Measurements from ENCODE around the gene KBTBD2. TPM values are rescaled to one million over a fixed set of nuclear protein-coding genes. Genes with fewer than 3 reads are reported as not detected.

KBTBD2 gene
- polyA plus RNA-seq, 3 donors: 23.7 to 48.4 (median 33.9) TPM

DNA sequence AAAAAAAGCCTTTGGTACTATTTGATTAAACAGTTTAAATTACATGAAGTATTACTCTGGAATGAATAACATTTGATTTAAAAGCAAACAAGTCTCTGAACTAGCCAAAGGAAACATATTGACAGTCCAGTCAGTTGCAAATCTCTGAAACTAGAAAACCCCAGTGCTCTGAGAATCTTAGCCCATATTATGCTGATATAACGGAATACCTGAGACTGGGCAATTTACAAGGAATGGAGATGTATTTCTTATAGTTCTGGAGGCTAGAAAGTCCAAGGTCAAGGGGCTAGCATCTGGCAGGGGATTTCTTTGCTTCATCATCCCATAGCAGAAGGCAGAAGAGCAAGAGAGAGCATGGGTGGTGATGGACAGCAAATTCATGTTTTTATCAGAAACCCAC is 44.0 kb upstream of the KBTBD2 start:
- Mint-ChIP-seq H3K9me3 (peaks cover 0 to 3% (median 0%) of the 10 kb centered on the region in 7 donors), H3K4me3 (no peak overlapping the region), H3K36me3 (peaks cover 13 to 16% of the 10 kb centered on the region in 2 donors), H3K27ac (no peak overlapping the region), H3K4me1 (peaks cover 7% of the 10 kb centered on the region), H3K27me3 (ENCODE audit: low read depth in 3 of 3) (no peaks in the 10 kb centered on the region)
- Histone ChIP-seq H2AFZ (ENCODE audit: insufficient read depth, low read depth, low read length, poor library complexity, severe bottlenecking) (no peak overlapping the region), H3K27ac (ENCODE audit: low read depth in 1 of 2, low read length in 2 of 2) (no peak overlapping the region), H3K36me3 (replicated peaks in 1 of 2; ENCODE audit: control insufficient read depth in 1 of 2, insufficient read depth in 2 of 2, low read length in 2 of 2) (peaks cover under 1 to 17% of the 10 kb centered on the region in 2 donors), H3K9ac (ENCODE audit: insufficient read depth, low read length, poor library complexity, severe bottlenecking) (no peak overlapping the region), H4K20me1 (ENCODE audit: insufficient read depth, low read length) (no peaks in the 10 kb centered on the region), H3K79me2 (ENCODE audit: insufficient read depth, low read length) (peaks cover 4% of the 10 kb centered on the region), H3K27me3 (ENCODE audit: control insufficient read depth in 2 of 2, insufficient read depth in 2 of 2, low read length in 2 of 2) (no peaks in the 10 kb centered on the region), H3K4me1 (ENCODE audit: control insufficient read depth in 1 of 2, insufficient read depth in 2 of 2, low read length in 2 of 2) (no peaks in the 10 kb centered on the region), H3K9me3 (replicated peaks in 1 of 2; ENCODE audit: control insufficient read depth in 1 of 2, insufficient read depth in 1 of 2, low read length in 2 of 2) (no peaks in the 10 kb centered on the region), H3K4me2 (replicated peaks; ENCODE audit: extremely low read depth, low read length, poor library complexity, severe bottlenecking) (no peak overlapping the region), H3K4me3 (replicated peaks in 1 of 3; ENCODE audit: low read depth in 2 of 3, low read length in 3 of 3) (no peak overlapping the region)
- intact Hi-C loops (cut with micrococcal nuclease): loop anchor here in 1 of 2 donors (10.0 kb wide), 1 partner anchor 81 kb away; no protein-coding TSS in a partner anchor
- DNase-seq: no peak
- WGBS (ENCODE audit: insufficient coverage): no CpG with 5 or more reads among the region's 1 CpG
- TF ChIP-seq, protein P1, sequence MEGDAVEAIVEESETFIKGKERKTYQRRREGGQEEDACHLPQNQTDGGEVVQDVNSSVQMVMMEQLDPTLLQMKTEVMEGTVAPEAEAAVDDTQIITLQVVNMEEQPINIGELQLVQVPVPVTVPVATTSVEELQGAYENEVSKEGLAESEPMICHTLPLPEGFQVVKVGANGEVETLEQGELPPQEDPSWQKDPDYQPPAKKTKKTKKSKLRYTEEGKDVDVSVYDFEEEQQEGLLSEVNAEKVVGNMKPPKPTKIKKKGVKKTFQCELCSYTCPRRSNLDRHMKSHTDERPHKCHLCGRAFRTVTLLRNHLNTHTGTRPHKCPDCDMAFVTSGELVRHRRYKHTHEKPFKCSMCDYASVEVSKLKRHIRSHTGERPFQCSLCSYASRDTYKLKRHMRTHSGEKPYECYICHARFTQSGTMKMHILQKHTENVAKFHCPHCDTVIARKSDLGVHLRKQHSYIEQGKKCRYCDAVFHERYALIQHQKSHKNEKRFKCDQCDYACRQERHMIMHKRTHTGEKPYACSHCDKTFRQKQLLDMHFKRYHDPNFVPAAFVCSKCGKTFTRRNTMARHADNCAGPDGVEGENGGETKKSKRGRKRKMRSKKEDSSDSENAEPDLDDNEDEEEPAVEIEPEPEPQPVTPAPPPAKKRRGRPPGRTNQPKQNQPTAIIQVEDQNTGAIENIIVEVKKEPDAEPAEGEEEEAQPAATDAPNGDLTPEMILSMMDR (IDR thresholded peaks at IDR 0.05): no peak

DNA sequence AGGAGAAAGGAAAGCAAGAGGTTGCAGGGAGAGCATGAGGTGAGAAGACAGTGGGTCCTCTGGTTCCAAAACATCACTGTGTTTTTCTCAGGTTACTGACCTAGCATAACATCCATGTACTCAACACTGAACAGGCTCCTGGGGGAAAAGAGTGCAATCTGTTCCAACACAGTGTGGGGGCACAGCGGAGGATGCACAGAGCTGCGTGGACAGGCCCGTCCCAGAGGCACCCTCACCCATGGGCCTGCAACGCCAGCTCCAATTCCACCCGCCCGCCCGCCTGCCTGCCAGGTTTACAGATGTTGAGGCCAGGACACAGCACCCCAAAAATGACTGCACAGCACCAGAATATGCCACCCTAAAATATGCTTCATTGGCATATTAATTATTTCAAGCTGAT is 38.8 kb upstream of the KBTBD2 start:
- TF ChIP-seq, protein P1 (IDR thresholded peaks at IDR 0.05): no peak
- Histone ChIP-seq H2AFZ (ENCODE audit: insufficient read depth, low read depth, low read length, poor library complexity, severe bottlenecking) (no peak overlapping the region), H3K4me1 (ENCODE audit: control insufficient read depth in 1 of 2, insufficient read depth in 2 of 2, low read length in 2 of 2) (no peaks in the 10 kb centered on the region), H3K4me2 (replicated peaks; ENCODE audit: extremely low read depth, low read length, poor library complexity, severe bottlenecking) (no peak overlapping the region), H3K27ac (ENCODE audit: low read depth in 1 of 2, low read length in 2 of 2) (no peak overlapping the region), H3K36me3 (replicated peaks in 1 of 2; ENCODE audit: control insufficient read depth in 1 of 2, insufficient read depth in 2 of 2, low read length in 2 of 2) (peaks cover 2 to 30% of the 10 kb centered on the region in 2 donors), H3K9me3 (replicated peaks in 1 of 2; ENCODE audit: control insufficient read depth in 1 of 2, insufficient read depth in 1 of 2, low read length in 2 of 2) (no peaks in the 10 kb centered on the region), H3K27me3 (ENCODE audit: control insufficient read depth in 2 of 2, insufficient read depth in 2 of 2, low read length in 2 of 2) (no peaks in the 10 kb centered on the region), H3K4me3 (replicated peaks in 1 of 3; ENCODE audit: low read depth in 2 of 3, low read length in 3 of 3) (no peak overlapping the region), H3K9ac (ENCODE audit: insufficient read depth, low read length, poor library complexity, severe bottlenecking) (no peak overlapping the region), H3K79me2 (ENCODE audit: insufficient read depth, low read length) (no peaks in the 10 kb centered on the region), H4K20me1 (ENCODE audit: insufficient read depth, low read length) (no peaks in the 10 kb centered on the region)
- no peak for DNase-seq
- Mint-ChIP-seq H3K4me1 (peaks cover 6% of the 10 kb centered on the region), H3K27me3 (ENCODE audit: low read depth in 3 of 3) (no peaks in the 10 kb centered on the region), H3K4me3 (no peak overlapping the region), H3K36me3 (peaks cover 20 to 39% of the 10 kb centered on the region in 2 donors), H3K27ac (no peak overlapping the region), H3K9me3 (no peaks in the 10 kb centered on the region)
- 98% methylated on average over 7 of the region's 7 CpGs for WGBS (ENCODE audit: insufficient coverage)
- intact Hi-C loops (cut with micrococcal nuclease): loop anchor here in 1 of 2 donors (10.0 kb wide), 1 partner anchor 76 kb away; no protein-coding TSS in a partner anchor
